GM19468 (cell line): ENCODE data around the gene SHROOM3.

Experiments
- ATAC-seq: cut with Tn5 transposase; IDR thresholded peaks from one replicate; pipeline ENCODE4 v1.9.1; 2021; ENCODE audit warnings: mild to moderate bottlenecking, moderate library complexity, moderate number of reproducible peaks; ENCODE audit not compliant: unreplicated experiment; ENCODE audit errors: extremely low read depth

SHROOM3 gene

GRCh38 chr4:76791479-76791878, 356.4 kb downstream of the SHROOM3 start:
- ATAC-seq: no peak

- no peak for ATAC-seq
Observed at GRCh38 chr4:76792418-76792817, 357.4 kb downstream of the SHROOM3 start.

- no peak for ATAC-seq
Observed at GRCh38 chr4:76795243-76795642, 360.2 kb downstream of the SHROOM3 start.

GRCh38 chr4:76799140-76799539, 364.1 kb downstream of the SHROOM3 start:
- no peak for ATAC-seq

- no peak for ATAC-seq
Observed at GRCh38 chr4:76799718-76800117, 364.7 kb downstream of the SHROOM3 start.

GRCh38 chr4:76800902-76801301, 365.9 kb downstream of the SHROOM3 start:
- ATAC-seq: no peak

GRCh38 chr4:76801621-76802235, 366.7 kb downstream of the SHROOM3 start:
- no peak for ATAC-seq

- ATAC-seq: no peak
Observed at GRCh38 chr4:76802236-76803021, 367.4 kb downstream of the SHROOM3 start.

GRCh38 chr4:76803522-76803921, 368.5 kb downstream of the SHROOM3 start:
- ATAC-seq: no peak

GRCh38 chr4:76804096-76804495, 369.1 kb downstream of the SHROOM3 start:
- ATAC-seq: no peak

GRCh38 chr4:76806346-76806745, 371.3 kb downstream of the SHROOM3 start:
- no peak for ATAC-seq

GRCh38 chr4:76806757-76807156, 371.7 kb downstream of the SHROOM3 start:
- ATAC-seq: no peak

GRCh38 chr4:76809594-76810305, 374.7 kb downstream of the SHROOM3 start:
- no peak for ATAC-seq

- no peak for ATAC-seq
Observed at GRCh38 chr4:76811604-76812412, 376.8 kb downstream of the SHROOM3 start.

- no peak for ATAC-seq
Observed at GRCh38 chr4:76813070-76813469, 378.0 kb downstream of the SHROOM3 start.

GRCh38 chr4:76821641-76822040, 386.6 kb downstream of the SHROOM3 start:
- no peak for ATAC-seq

GRCh38 chr4:76822303-76822702, 387.3 kb downstream of the SHROOM3 start:
- ATAC-seq: no peak

- ATAC-seq: no peak
Observed at GRCh38 chr4:76823495-76823894, 388.5 kb downstream of the SHROOM3 start.

- no peak for ATAC-seq
Observed at GRCh38 chr4:76830612-76830963, 395.6 kb downstream of the SHROOM3 start.

GRCh38 chr4:76830964-76831703, 396.1 kb downstream of the SHROOM3 start:
- ATAC-seq: no peak
